GM19467 (cell line): Measurements from ENCODE around the gene ALCAM.

Source experiments
- ATAC-seq: cut with Tn5 transposase; IDR thresholded peaks from one replicate; pipeline ENCODE4 v1.9.1; 2021; ENCODE audit warnings: mild to moderate bottlenecking, moderate library complexity; ENCODE audit not compliant: unreplicated experiment

ALCAM gene

DNA sequence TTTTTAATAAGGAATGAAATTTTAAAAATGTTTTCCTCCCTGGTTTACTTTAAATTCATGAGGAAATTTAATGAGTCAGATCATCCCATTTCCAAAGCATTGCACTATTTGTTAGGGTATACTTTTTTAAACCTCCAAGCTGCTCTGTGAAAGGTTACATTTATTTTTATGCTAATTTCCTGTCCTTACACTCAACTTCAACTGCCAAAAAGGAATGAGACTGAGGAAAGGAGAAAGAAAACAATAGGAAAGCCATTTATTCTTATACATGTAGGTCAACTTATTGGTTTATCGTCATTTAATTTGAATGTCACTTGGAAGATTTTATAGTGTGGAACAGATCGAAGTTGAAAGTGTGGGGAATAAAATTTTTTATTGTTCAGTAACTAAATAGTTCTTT is 104.1 kb downstream of the ALCAM start:
- ATAC-seq, result no peak

DNA sequence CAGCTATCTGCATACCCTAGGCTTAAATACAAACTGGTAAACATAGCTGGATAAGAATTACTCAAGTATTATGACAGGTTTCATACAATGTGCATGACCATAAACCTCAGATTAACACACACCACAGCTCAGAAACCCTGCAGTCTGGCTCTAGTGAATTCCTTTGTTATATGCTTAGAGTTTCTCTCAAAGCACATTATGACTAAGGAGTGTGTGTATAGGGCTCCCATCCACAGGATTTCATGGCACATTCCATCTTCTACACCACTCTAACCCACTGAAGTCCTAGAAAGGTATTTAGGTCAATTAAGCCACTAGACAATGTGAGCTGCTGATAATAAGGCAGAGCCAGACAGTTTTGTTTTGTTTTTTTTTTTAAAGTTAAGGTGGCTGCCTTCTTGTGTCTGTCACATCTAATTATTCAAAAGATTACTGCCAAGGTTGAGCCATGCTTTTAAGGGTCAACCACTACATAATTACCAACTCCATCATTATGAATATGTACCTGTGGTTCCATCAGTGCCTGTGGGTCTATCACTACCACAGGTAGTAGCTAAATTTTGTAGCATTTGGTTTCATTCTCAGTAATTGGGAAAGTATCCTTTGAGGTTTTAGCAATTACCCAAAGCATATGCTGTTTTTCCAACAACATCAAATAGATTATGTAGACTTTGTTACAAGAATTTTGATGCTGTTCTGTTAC is 107.0 kb downstream of the ALCAM start:
- ATAC-seq, result no peak

DNA sequence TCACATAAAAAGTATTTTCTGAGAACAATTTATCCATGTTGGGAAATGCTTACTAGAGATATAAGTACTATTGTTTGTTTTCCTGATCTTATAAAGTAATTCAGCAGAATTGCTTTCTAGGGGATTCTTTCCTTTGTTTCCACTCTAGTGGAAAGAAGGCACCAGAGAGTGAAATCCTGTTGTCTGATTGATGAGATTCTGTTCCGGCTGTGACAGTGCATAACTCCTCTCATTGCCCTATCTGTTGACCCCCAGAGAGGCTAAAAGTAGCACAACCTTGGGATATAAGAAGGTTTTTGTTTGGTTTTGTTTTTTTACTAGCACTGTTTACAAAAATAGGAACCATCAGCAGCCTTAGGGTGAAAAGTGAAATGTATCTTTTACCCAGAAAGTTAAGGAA is 114.1 kb downstream of the ALCAM start:
- no peak for ATAC-seq

DNA sequence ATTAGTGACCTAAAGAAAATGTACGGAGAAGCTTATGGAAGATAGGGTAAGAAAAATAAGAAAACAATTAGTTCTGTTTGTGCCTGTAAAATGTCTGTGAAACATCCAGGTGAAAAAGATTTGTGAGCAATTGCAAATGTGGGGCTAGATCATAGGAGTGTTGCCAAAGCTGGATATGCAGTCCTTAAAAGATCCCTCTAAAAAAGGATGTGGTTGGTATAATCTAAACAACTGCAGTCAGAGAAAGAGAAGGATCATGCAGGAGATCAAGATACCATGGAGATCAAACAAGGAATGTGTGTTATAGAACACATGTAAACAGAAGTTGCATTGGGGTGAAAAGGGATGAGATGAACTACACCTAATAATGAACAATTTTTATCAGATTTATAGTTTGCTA is 116.8 kb downstream of the ALCAM start:
- ATAC-seq, result no peak

DNA sequence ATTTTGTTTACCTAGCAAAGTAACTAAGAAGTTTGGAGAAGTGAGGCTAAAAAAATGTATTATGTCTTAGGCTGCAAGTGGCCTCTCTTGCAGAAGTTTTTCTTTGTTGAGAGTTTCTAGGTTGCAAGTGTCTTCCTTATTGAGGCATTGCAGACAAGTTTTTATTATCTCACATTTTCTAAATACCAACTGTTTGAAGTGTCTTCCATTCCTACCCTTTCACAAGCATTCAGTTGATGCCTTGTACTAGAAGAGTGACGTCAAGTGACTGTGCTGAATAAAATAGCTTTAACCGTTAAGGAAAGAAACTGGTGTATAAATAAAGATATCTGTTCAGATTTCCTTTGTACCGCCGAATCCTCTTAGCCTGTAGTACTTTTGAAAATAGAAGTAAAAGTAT is 123.3 kb downstream of the ALCAM start:
- no peak for ATAC-seq

GRCh38 chr3:105493305-105493892 is 126.7 kb downstream of the ALCAM start:
- ATAC-seq, result no peak

DNA sequence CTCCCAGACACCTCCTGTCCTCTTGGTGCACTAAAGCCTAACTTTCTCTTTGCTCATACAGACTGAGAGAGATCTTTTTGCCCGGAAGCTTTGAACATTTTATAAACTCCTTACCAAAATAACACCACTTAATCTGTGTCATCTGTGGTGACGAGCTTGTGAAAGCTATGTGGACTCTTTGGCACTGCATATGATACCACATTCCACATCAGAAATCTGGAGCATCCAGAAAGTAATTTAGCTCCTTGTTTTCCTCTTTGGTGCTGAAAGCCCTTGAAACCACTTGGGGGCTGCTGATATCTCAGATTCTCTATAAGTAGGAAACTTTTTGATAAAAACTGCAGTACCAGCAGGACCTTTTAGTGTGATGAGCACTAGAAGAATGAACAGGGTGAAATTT is 128.3 kb downstream of the ALCAM start:
- ATAC-seq, result no peak

- no peak for ATAC-seq
These were observed 129.6 kb downstream of the ALCAM start for GRCh38 chr3:105496343-105496742.

DNA sequence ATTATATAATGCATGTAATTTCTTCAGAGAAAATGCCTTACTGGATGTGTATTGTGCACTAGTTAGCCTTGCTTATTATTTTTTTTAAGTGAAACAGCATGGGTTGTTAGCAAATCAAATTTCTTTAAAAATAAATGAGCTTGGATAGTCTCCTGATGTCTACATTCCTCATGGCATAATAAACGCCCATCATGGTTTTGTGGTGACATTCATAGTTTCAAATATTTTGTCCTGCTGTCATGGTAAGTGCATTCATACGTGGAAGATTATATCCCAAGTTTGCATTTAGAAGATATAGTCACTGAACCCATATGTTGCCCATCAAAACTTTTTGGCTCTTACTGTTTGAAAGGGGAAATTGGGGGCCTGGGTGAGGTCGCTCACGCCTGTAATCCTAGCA is 130.7 kb downstream of the ALCAM start:
- no peak for ATAC-seq

DNA sequence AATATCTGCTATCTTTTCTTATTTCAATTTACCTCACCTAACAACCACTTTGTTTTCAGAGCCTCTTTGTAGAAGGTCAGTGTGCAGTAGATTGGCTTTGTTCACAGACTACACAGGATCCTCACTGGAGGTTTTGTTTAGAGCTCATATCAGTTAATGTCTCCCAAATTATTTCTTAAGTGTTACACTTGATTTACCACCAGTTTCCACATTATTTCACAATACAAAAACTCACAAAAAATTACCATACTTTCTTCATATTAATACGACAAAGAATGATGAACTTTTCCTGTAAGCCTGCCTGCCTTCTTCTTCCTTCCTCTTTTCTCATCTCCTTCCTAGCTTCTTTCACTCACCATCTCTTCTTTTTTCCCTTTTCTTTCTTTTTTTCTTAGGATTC is 133.3 kb downstream of the ALCAM start:
- no peak for ATAC-seq

GRCh38 chr3:105502333-105502732 is 135.6 kb downstream of the ALCAM start:
- no peak for ATAC-seq

DNA sequence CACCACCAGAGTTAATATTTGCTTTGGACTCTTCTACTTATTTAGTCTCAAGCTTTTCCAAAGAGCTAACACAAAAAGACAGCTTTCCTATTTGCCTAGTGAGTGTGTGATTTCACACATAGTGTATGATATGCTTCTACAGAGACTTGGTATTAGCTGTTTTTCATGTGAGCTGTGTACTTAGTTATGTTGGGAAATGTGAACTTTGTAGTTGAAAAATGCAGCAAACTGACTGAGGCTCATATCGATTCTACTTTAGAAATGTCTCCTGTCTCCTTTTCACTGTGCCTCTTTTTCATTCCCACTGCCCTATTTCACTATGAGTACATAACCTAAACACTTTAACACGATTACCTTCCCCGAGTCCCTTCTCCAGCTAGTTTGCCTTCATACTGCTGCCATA is 136.5 kb downstream of the ALCAM start:
- ATAC-seq, result no peak

DNA sequence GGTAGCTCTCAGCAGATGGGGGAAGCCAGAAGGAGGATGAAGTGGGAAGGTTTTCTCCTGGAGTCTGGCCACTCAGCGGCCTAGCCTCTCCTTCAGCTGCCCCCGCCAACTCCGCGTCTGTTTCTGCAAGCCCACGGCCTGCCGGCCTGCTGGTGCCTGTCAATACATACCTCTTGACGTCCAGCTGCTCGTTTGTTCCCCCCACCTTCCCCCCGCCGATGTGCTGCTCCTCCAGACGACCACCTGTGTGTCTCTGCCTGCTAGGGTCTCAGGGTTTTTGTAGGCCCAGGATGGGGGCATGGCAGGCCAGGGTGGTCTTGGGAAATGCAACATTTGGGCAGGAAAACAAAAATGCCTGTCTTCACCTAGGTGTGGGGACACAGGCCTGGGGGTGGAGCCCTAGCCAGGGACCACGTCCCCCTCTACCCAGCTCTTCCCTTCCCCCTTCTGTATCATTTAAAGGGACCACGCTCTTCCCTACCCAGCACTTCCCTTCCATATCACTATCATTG is 137.8 kb downstream of the ALCAM start:
- no peak for ATAC-seq

GRCh38 chr3:105505170-105505569 is 138.5 kb downstream of the ALCAM start:
- ATAC-seq, result no peak

DNA sequence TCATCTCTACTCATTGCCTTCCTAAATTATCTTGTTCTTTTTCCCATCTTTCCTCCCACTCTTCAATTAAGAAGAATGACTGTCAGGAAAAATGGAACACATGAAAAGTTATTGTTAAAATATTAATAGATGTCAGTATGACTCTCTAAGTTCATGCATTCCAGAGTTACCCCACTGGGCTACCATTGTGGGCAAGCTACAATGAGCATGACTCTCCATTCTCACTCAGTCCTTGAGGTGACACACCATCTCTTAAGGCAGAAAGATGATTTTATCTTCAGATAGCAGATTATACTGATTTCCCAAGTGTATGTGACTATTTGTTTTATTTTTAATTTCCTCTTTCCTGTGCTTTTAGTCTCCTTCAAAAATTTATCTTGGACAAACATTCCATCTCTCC is 144.3 kb downstream of the ALCAM start:
- ATAC-seq, result no peak

DNA sequence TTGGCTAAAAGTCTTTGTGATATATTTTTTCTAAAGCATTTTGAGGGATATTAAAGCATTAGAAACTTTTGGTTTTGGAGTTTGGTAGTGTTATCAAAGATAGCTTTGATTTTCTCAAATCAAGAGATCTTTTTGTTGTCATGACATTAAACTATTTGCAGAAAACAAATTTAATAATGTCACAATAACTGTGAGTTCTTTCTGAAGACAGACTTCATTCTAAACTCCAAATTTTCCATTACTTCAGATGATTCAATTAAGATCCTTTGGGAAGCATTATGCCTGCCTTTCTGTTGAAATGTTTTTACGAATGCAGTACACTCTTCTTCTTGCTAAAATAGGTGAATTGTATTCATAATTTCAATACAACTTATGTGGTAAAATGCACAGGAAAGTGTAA is 145.4 kb downstream of the ALCAM start:
- ATAC-seq, result no peak

GRCh38 chr3:105513042-105513441 is 146.3 kb downstream of the ALCAM start:
- no peak for ATAC-seq

- ATAC-seq, result no peak
These were observed 147.2 kb downstream of the ALCAM start for GRCh38 chr3:105513886-105514285.

DNA sequence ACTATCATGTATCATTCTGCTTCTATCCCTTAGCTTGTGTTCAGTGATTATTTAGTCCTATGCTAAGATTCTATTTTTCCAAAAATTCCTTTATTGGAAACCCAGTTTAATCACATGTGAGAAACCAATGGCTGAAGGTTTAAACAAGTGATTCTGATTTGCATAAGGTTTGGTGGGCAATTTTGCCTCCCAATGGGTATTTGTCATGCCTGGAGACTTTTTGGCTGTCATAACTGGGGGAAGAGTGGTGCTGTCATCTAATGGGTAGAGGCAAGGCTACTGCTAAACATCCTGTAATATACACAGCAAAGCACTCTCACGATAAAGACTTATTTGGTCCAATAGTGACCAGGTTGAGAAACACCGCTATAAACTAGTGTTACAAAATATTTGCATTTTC is 148.7 kb downstream of the ALCAM start:
- no peak for ATAC-seq

DNA sequence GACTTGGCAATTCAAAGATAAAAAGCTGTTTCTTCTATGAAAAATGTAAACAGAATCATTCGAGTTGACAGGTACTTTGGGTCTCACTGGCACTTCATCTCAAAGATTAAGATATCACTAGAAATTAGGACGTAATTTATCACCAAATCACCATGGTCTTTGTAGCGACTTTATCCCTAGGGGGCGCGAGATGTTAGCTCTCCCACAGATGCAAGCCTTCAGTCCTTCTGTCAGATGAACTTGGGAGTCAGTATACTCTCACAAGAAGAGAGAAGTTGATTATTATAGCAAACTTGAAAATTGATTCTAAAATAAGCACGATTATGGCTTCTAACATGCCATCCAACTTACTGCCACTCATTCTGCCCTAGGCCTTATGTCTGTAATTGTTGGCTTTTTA is 150.3 kb downstream of the ALCAM start:
- ATAC-seq, result no peak

DNA sequence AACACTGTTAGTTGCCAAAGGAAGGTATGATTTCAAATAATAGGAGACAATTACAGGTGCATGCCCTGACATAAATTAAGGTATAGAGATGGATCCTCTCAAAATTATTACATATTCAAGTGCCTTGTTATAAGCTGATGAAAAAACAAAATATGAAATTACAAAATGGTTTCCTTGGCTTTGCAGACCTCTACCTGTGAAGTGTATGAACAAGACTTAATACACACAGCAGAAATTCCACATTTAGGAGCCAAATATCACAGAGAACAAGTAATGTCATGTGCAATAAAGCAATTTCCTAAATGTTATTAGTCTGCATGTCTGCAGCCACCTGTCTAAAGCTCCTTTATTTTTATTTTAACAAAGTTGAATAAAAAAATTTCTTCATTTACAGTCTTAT is 151.5 kb downstream of the ALCAM start:
- no peak for ATAC-seq

GRCh38 chr3:105518806-105519418 is 152.2 kb downstream of the ALCAM start:
- ATAC-seq, result peak; percentile 90
